ENCODE measurements around the gene RBPMS2.
A peak's percentile ranks its signal among the peaks of the same experiment; 100 is the strongest.

The RBPMS2 gene

DNA sequence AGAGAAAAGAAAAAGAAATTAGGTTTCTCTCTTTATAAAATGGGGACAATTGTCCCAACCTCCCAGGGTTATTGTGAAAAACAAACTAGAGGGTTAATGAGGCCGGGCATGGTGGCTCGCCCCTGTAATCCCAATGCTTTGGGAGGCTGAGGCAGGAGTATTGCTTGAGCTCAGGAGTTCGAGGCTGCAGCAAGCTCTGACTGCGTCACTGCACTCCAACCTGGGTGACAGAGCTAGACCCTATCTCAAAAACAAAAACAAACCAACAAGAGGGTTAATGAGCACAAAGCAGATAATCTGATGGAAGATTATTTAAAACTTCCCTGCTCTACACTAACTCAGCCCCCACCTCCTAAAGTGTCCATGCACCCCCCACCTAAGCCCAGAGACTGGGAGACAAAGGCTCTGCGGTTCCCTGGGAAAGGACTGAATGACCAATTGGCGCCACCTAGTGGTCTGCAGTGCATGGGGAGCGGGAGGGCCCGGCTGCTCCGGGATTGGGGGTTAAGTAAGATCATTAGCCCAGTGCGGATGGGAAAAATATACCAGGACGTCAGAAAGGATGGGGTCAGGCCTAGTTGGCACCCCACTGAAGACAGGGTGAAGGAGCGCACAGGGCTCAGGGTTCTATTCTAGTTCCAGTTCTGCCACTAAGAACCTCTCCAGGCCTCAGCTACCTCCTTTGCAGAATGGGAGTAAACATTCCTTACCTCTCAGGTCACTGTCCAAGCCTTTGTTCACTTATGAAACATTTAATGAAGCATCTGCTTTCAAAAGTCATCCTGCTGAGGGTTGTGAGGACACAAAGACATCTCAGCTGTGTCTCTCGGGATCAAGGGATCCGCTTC is 34.5 kb upstream of the RBPMS2 start:
- DNase-seq (ENCODE audit: low read depth in 2 of 2) = peak; percentile 77 to 81

DNA sequence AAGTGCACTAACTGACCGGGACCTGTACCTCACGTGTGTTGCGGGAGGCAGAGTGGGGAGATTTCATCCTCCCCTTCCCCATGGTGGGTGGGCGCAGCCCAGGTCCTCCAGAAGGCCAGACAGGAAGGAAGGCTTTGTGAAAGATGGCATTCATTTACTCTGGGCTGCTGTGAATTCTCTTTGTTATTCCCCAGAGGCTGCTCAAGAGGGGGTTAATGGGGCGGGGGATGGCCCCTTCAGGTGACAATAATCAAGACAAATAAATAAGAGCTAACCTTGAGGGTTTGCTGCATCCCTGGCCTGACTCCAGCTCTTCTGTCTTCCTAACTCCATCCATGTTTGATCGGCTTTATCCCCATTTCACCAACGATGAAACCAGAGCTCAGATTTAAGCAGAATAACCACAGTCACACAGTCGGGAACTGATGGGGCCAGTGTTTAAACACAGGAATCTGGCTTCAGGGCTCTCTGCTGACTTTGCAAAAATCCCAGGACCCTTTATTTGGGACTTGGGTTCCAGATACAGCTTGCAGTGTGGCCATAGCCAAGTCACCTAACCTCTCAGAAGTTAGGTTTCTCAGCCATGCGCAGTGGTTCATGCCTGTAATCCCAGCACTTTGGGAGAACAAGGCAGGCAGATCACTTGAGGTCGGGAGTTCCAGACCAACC is 33.5 kb upstream of the RBPMS2 start:
- H3K4me3 ChIP-seq (replicated peaks in 1 of 2; ENCODE audit: low read depth in 2 of 2, low read length in 2 of 2) = no peak overlapping the region
- no peak for DNase-seq (ENCODE audit: low read depth in 2 of 2)
- TF ChIP-seq, protein P1, sequence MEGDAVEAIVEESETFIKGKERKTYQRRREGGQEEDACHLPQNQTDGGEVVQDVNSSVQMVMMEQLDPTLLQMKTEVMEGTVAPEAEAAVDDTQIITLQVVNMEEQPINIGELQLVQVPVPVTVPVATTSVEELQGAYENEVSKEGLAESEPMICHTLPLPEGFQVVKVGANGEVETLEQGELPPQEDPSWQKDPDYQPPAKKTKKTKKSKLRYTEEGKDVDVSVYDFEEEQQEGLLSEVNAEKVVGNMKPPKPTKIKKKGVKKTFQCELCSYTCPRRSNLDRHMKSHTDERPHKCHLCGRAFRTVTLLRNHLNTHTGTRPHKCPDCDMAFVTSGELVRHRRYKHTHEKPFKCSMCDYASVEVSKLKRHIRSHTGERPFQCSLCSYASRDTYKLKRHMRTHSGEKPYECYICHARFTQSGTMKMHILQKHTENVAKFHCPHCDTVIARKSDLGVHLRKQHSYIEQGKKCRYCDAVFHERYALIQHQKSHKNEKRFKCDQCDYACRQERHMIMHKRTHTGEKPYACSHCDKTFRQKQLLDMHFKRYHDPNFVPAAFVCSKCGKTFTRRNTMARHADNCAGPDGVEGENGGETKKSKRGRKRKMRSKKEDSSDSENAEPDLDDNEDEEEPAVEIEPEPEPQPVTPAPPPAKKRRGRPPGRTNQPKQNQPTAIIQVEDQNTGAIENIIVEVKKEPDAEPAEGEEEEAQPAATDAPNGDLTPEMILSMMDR (IDR thresholded peaks at IDR 0.05; ENCODE audit: low read depth, low read length) = no peak

More for the DNA sequence above, 34.5 kb upstream of the RBPMS2 start:
- TF ChIP-seq, protein P1 (IDR thresholded peaks at IDR 0.05; ENCODE audit: low read depth, low read length) = peak; percentile 97
- no peak overlapping the region for H3K4me3 ChIP-seq (replicated peaks in 1 of 2; ENCODE audit: low read depth in 2 of 2, low read length in 2 of 2)

DNA sequence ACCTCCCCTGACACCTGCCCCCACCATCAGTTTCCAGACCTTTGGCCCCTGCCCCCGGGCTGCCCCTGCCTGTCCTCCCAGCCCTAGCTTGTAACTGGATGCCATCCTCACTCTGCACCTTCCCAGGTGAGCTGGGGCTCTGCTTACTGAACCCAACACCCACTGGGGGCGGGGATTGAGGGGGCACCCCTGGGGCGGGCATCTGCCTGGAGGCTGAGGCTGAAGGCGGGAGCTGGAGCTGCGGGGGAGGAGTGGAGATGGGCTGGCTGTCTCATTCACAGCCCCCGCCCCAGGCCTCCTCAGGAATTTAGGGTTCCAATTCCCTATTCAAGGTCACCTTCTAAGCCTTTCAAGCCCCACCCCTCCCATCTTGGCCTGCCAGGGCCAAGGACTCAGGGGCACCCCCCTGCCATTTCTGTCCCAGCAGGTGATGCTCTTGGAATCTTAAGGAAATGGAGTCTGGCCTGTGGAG is 32.4 kb upstream of the RBPMS2 start:
- H3K4me3 ChIP-seq (replicated peaks in 1 of 2; ENCODE audit: low read depth in 2 of 2, low read length in 2 of 2) = no peak overlapping the region
- no peak for DNase-seq (ENCODE audit: low read depth in 2 of 2)
- TF ChIP-seq, protein P1 (IDR thresholded peaks at IDR 0.05; ENCODE audit: low read depth, low read length) = no peak

DNA sequence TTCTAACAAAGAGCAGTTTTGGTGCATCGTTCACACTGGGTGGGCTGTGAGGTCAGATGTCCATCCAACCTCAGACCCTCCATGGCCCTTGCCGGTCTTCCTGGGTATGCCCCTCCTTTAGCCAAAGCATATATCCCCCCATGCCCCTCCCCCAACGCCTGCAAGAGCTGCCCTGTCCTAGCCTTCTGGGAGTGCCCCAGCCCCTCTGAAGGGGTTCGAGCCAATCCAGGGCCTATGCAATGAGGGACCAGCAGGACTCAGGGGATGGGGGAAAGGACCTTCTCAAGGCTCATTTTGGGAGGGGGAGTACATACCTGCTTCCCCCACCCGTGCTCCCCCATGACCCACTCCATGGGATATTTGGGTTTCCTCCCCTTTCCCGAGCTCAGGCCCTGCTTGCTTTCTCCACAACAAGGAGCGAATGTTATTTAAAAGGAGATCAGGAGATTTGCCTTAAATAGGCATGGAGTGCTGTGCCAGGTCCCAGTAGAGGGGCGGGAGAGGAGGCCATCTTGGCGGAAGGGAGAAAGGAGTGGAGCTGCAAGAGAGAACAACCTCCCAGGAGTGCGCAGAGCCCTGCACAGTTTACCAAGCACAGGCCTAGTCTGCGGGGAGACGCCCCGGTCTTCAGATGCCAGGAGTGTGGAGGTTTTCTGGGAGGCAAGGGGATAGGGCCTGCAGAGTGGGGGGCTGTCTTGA is 31.8 kb upstream of the RBPMS2 start:
- no peak overlapping the region for H3K4me3 ChIP-seq (replicated peaks in 1 of 2; ENCODE audit: low read depth in 2 of 2, low read length in 2 of 2)
- no peak for DNase-seq (ENCODE audit: low read depth in 2 of 2)
- TF ChIP-seq, protein P1 (IDR thresholded peaks at IDR 0.05; ENCODE audit: low read depth, low read length) = no peak

DNA sequence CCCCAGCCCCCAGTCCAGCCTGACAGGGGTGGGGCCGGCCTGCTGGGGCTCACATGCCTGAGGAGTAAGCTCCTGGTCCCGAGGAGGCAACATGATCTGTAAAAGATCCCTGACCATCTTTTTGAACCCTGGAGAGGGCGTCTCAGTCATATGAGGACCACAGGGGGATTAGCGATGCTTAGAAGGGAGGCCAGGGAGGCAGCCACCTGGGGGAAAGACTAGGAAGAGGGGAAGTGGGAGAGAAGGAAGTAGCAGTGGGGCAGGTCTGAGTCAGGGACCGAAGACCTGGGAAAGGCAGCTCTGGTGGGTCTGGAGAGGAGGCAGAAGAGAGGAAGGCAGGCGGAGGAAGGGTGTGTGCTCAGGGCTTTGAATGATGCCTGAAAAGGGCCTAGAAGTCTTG is 31.1 kb upstream of the RBPMS2 start:
- H3K4me3 ChIP-seq (replicated peaks in 1 of 2; ENCODE audit: low read depth in 2 of 2, low read length in 2 of 2) = no peak overlapping the region
- TF ChIP-seq, protein P1 (IDR thresholded peaks at IDR 0.05; ENCODE audit: low read depth, low read length) = no peak
- DNase-seq (ENCODE audit: low read depth in 2 of 2) = no peak

DNA sequence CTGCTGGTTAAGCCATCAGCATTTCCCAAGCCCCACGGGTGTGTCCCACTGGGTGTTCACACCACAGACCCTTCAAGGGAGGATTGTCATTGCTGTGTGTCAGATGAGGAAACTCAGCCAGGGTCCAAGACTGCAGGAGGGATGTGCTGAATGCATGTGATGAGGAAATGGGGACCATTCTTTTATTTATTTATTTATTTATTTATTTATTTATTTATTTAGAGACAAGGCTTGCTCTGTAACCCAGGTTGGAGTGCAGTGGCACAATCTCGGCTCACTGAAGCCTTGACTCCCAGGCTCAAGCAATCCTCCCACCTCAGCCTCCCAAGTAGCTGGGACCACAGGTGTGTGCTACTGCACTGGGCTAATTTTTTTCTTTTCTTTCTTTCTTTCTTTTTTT is 29.2 kb upstream of the RBPMS2 start:
- no peak for DNase-seq (ENCODE audit: low read depth in 2 of 2)
- TF ChIP-seq, protein P1 (IDR thresholded peaks at IDR 0.05; ENCODE audit: low read depth, low read length) = no peak
- H3K4me3 ChIP-seq (replicated peaks in 1 of 2; ENCODE audit: low read depth in 2 of 2, low read length in 2 of 2) = no peak overlapping the region

All from cardiac fibroblast (primary cell).